Measurements from ENCODE around the gene USB1.

Gene USB1

DNA sequence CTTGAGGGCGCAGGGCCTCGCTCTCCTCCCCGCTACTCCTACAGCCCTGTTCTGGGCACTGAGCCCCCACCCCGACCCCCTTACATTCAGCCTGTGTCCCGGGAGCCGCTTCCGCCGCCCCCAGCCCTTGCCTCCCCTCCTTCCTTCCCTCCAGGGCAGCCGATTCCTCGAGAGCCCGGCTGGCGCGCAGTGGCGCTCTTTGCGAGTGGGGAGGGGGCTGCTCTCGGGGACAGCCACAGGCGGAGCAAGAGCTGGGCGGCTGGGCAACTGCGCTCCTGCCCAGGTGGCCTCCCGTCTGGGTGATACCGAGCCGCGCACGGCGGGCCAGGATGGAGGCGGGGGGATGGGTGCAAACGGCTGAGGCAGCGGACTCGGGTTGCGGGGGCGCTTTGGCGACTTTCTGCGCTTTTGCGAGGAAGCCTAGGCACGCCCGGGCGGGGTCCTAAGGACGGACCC, 25.5 kb downstream of the USB1 start:
- H3K4me3 Mint-ChIP-seq: peak overlapping the region; percentile 38
- peak; percentile 13 for DNase-seq
- H3K36me3 Mint-ChIP-seq (ENCODE audit: low read depth): no peaks in the 10 kb centered on the region
- H3K27ac Mint-ChIP-seq: no peak overlapping the region
- H3K4me1 Mint-ChIP-seq: peaks cover 8% of the 10 kb centered on the region
- peaks cover 9% of the 10 kb centered on the region for H3K27me3 Mint-ChIP-seq
- no peaks in the 10 kb centered on the region for H3K9me3 Mint-ChIP-seq
- no peak for ATAC-seq

DNA sequence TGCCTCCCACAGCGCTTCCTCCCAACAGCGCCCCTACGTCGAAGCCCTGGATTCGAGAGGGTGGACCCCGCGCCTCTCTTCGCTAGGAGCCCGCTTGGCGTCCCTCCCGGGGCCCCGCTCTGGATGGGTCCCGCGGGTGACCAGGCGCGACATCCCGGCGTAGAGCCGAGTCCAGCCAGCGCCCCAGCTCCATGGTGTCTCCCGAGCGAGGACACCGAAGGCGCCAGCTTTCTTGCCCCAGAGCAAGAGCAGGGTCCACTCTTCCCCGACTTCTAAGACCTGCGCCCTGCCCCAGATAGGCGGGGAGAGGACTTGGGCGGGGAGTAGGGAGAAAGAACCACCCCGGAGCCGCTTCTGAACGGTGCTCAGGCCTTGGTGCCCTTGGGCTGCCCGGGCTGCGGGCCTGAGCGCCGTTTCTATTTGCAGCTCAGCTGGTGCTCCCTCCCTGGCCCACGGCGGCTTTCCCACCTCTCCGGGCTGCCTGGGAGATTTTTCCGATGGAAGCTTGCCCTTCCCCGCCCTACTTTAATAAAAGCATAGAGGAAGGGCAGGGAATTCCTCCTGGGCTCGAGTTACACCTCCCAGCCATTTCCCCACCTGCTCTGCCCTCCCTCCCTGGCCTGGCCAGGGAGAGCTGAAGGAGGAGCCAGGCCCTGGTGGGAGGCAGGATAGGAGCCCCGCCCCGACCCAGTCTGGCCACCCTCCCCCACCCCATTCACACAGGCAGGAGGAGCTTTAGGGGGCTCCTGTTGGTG, 26.1 kb downstream of the USB1 start:
- Mint-ChIP-seq H3K4me1 (peaks cover 8% of the 10 kb centered on the region), H3K27ac (no peak overlapping the region)

DNA sequence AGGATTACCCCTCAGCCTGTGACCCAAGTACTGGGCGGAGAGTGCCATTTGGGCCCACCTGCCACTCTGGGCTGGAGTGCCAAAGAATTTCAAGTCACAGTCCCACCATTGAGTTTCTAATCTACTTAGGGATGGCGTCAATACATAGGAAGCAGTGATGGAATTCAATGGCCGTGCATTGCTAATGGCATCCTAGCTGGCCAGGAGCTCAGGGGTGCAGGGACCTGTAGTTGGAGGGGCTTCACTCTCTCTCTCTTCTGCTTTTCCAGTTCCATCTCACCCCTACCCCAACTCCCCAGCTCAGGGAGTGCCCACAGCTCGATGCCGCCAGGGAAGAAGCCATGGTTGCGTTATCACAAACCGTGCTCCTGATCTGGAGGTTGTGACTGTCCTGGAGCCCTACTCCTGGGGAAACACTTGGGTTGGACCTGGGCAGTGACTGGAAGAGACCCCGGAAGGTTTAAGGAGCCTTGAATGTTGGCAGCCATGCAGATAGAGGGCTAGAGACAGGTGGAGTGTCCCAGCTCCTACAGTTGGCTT, 26.8 kb downstream of the USB1 start:
- H3K4me1 Mint-ChIP-seq: peaks cover 8% of the 10 kb centered on the region
- H3K4me3 Mint-ChIP-seq: no peak overlapping the region
- peaks cover 9% of the 10 kb centered on the region for H3K27me3 Mint-ChIP-seq
- DNase-seq (no peak), ATAC-seq (no peak)
- no peaks in the 10 kb centered on the region for H3K36me3 Mint-ChIP-seq (ENCODE audit: low read depth)
- no peak overlapping the region for H3K27ac Mint-ChIP-seq
- H3K9me3 Mint-ChIP-seq: no peaks in the 10 kb centered on the region

More for the DNA sequence above, 26.1 kb downstream of the USB1 start:
- Mint-ChIP-seq H3K4me3 (no peak overlapping the region), H3K36me3 (ENCODE audit: low read depth) (no peaks in the 10 kb centered on the region), H3K27me3 (peaks cover 9% of the 10 kb centered on the region), H3K9me3 (no peaks in the 10 kb centered on the region)
- no peak for DNase-seq
- ATAC-seq: no peak

DNA sequence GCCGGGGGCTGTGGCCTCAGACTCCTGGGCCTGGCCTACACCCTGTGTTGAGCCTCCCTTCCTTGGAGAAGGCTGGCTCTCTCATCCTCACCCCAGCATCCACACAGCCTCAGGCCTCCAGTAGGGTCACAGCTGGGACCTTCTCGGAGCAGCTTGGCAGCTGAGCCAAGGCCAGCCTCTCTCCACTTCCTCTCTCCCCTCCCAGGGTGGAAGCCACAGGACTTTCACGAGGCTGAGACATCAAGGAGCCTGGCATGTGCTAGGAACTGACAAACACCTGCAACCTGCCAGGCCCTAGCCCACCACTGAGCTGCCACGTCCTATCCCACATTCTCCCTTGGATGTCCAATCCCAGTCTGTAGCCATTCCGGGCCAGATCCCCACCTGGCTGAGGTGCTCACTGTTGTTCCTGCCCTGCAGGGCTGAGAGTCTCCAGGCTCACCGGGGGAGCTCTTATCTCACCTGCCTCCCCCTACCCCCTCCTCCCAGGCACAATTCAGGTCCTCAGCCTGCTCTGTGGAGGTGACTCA, 27.4 kb downstream of the USB1 start:
- peaks cover 8% of the 10 kb centered on the region for H3K4me1 Mint-ChIP-seq
- ATAC-seq (no peak), DNase-seq (no peak)
- no peak overlapping the region for H3K27ac Mint-ChIP-seq
- H3K27me3 Mint-ChIP-seq: peaks cover 9% of the 10 kb centered on the region
- no peaks in the 10 kb centered on the region for H3K36me3 Mint-ChIP-seq (ENCODE audit: low read depth)
- H3K4me3 Mint-ChIP-seq: no peak overlapping the region
- H3K9me3 Mint-ChIP-seq: no peaks in the 10 kb centered on the region

DNA sequence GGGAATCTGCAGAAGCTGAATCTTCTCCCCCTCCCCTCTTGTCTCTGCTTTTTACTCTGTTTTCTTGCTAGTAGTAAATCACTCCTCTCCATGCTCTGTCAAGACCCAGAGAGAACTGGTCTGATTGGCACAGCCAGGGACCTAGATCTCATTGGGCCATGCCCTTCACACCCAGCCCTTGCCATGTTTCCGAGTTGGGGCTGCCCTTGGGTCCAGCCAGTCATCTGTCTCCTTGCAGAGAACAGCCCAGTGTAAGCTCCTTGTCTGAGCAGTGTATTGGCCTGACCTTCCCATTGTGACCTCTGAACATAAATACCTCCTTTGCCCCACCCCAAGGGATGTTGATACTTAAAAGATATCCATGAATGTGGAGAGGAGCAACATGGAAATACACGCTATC, 28.2 kb downstream of the USB1 start:
- peaks cover 7% of the 10 kb centered on the region for H3K4me1 Mint-ChIP-seq
- ATAC-seq: no peak
- H3K4me3 Mint-ChIP-seq: no peak overlapping the region
- H3K27me3 Mint-ChIP-seq: peaks cover 9% of the 10 kb centered on the region
- H3K36me3 Mint-ChIP-seq (ENCODE audit: low read depth): no peaks in the 10 kb centered on the region
- DNase-seq: no peak
- H3K27ac Mint-ChIP-seq: no peak overlapping the region
- no peaks in the 10 kb centered on the region for H3K9me3 Mint-ChIP-seq

DNA sequence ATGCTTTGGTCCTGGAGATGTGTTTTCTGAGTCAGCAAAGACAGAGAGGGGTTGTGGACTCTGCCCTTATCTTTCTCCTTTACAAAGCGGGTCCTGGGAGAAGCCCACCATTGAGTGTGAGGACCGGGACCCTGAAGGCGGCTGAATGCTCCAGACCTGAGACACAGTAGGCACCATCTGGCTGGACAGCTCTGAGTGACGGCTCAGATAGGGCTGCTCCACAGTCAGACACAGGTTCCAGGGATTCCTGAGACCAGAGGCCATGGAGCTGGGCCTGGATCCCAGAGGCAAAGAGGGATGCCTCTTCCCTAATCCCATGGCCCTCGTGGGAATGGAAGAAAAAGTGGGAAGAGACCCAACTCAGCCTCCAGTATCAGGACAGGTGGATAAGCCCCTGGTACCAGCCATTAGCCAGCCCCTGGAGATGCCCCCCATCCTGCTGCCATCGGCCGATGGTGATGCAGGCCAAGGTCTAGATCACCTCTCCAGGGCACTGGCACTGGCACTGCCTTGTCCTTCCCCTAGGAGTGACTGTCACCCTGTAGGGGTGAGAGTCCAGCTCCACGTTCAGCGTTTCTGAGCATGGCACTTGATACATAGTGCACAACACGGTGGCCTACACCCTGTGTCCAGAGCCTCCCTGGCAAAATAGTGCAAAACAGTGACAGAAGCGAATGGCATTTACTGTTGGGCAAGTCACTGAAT, 29.1 kb downstream of the USB1 start:
- no peak for ATAC-seq
- Mint-ChIP-seq H3K4me3 (no peak overlapping the region), H3K27me3 (peaks cover 3% of the 10 kb centered on the region), H3K36me3 (ENCODE audit: low read depth) (no peaks in the 10 kb centered on the region), H3K4me1 (no peaks in the 10 kb centered on the region), H3K27ac (no peak overlapping the region), H3K9me3 (no peaks in the 10 kb centered on the region)
- no peak for DNase-seq

DNA sequence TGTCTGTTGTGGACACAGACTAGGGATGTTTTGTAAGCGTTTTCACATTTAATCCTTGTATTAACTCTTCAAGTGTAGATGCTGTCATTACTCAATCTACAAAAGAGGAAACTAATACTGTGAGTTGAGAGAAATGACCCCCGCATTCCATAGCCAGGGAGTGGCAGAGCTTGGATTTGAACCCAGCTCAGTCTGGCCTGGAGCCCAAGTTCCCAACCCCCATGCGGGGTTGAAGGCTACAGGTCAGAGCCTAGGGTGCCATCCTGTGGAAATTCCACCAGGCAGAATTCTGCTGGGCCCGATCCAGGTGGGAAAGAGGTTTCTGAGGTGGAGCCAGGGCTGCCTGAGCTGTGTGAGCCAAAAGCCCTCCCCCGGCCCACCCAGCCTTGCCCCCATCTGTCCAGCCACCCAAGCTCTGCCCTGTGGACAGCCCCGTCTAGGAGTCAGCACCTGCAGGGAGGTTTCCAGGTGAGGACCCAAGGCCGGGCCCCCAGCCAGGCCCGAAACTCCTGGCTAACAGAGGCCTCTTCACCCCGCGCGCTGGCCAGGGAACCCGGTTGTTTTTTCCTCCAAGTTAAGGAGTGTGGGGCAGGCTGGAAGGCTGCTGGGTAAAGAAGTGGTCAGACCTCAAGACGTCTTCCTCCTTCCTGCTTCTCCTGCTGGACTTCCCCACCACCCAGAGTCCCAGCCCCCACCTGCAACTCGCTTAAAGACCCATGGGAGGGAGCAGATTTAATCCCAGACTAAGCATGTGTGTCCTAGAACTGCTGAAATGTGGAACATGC, 30.0 kb downstream of the USB1 start:
- ATAC-seq (no peak), DNase-seq (no peak)
- Mint-ChIP-seq H3K27me3 (peaks cover 3% of the 10 kb centered on the region), H3K27ac (no peak overlapping the region), H3K9me3 (no peaks in the 10 kb centered on the region), H3K4me3 (no peak overlapping the region), H3K36me3 (ENCODE audit: low read depth) (no peaks in the 10 kb centered on the region), H3K4me1 (no peaks in the 10 kb centered on the region)

DNA sequence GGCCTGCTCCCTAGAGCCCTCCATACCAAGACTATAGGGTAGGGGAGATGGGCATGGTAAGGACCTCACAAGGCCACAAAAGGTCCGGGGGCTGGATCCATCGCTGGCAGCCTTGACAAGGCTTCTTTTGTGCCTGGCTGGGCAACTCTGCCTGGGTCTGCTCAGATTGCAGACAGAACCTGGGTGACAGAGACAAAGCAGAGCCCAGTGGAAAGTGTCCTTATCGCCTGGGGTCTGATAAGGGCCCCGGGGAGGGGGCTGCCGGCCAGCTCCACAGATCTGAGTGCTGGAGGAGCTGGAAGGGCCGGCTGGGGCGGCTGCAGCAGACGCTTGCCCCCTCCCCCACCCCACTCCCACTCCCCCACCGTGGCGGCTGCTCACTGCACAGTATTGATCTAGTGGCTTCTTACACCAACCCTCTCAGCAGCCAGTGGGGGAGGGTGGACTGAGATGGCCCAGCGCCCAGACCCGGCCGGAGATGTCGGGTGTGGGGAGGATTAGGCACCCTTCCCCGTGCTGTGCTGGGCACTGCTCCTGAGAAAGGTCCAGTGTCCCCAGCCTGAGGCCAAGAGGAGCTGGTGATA, 31.6 kb downstream of the USB1 start:
- Mint-ChIP-seq H3K4me1 (no peaks in the 10 kb centered on the region), H3K27ac (no peak overlapping the region), H3K4me3 (no peak overlapping the region), H3K9me3 (no peaks in the 10 kb centered on the region), H3K27me3 (peaks cover 3% of the 10 kb centered on the region), H3K36me3 (ENCODE audit: low read depth) (no peaks in the 10 kb centered on the region)
- no peak for ATAC-seq
- no peak for DNase-seq

DNA sequence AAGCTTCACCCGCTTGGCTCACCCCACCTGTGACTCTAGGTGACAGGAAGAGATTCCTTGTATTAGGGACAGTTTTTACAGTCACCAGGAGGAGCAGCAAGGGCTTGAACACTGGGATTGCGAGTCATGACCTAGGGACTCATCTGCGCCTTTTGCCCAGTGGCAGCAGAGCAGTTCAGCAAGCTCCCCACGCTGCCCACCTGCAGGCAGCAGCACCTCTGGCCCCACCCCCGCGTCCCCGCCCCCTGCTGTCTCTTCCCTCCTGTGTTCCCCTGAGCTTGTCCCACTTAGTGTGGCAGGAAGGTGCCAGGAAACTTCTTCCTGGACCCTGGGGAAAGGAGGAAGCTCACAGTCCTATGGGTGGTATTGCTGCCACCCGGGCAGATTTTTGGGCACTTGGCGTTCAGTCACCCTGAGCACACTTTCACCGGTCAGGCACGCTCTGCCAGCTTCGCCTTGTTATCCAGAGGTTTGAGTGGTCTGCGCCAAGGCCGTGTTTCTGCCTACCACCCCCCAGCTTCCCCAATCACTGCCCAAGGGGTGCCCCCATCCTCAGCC, 33.0 kb downstream of the USB1 start:
- Mint-ChIP-seq H3K36me3 (ENCODE audit: low read depth) (no peaks in the 10 kb centered on the region), H3K27ac (no peak overlapping the region), H3K4me1 (no peaks in the 10 kb centered on the region), H3K9me3 (no peaks in the 10 kb centered on the region), H3K27me3 (peaks cover 3% of the 10 kb centered on the region), H3K4me3 (no peak overlapping the region)
- DNase-seq (no peak), ATAC-seq (no peak)

DNA sequence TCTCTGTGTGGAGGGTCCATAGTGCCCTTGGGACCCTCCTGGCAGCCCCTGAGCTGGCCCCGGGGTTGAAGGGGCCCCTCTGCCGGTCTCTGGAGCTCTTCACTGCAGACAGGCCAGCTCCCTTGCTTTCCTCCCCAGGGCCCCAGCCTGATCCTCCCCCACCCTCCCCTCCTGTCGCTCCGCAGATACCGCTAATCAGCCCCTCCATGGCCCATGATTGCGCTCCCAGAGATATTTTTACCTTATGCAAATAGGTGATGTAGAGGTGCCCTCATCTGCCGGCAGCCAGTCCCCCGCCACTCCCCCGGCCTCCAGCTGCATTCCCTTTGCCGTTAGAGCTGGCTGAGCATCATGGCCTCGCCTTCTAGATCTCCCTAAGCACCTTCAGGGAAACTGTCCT, 33.6 kb downstream of the USB1 start:
- H3K9me3 Mint-ChIP-seq: no peaks in the 10 kb centered on the region
- H3K27ac Mint-ChIP-seq: no peak overlapping the region
- H3K36me3 Mint-ChIP-seq (ENCODE audit: low read depth): no peaks in the 10 kb centered on the region
- H3K4me1 Mint-ChIP-seq: no peaks in the 10 kb centered on the region
- DNase-seq (no peak), ATAC-seq (no peak)
- H3K4me3 Mint-ChIP-seq: no peak overlapping the region
- H3K27me3 Mint-ChIP-seq: no peaks in the 10 kb centered on the region

DNA sequence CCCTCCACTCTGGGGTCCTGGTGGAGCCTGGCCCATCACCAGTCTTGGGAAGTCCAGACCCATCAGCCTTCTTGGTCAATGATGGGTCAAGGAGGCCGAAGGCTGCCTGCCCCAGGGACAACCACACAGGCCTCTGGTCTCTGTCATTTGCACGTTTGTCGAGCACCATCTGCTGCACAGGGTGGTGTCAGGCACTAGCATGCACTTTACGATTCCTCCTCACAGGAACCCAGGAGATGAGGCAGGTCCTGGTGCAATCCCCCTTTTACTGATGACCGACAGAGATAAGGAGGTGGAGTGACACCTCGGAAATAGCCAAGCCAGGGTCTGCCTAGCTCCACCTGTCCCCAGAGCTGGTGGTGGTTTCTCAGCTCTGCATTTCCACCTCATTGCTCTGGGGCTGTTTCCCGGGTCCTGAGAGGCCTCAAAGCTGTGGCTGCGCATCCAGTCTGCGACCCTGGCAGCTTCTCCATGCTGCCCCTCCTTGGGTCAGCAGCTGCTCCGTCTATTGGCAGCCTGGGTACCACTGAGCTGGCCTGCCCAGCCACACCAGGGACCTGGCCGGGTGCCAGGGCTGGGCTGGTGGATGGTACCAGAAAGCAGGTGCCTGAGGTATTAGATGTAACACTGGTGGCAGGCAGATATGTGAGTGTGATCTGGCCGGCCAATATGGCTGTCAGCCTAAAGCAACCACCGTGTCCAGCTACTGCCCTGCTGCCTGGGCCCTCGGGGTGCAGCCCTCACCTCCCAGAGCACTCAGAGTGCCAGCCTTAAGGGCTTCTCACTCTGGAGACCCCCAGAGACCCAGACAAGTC, 34.4 kb downstream of the USB1 start:
- DNase-seq (no peak), ATAC-seq (no peak)
- H3K4me1 Mint-ChIP-seq: no peaks in the 10 kb centered on the region
- H3K36me3 Mint-ChIP-seq (ENCODE audit: low read depth): no peaks in the 10 kb centered on the region
- H3K9me3 Mint-ChIP-seq: no peaks in the 10 kb centered on the region
- H3K27me3 Mint-ChIP-seq: no peaks in the 10 kb centered on the region
- H3K27ac Mint-ChIP-seq: no peak overlapping the region
- no peak overlapping the region for H3K4me3 Mint-ChIP-seq

DNA sequence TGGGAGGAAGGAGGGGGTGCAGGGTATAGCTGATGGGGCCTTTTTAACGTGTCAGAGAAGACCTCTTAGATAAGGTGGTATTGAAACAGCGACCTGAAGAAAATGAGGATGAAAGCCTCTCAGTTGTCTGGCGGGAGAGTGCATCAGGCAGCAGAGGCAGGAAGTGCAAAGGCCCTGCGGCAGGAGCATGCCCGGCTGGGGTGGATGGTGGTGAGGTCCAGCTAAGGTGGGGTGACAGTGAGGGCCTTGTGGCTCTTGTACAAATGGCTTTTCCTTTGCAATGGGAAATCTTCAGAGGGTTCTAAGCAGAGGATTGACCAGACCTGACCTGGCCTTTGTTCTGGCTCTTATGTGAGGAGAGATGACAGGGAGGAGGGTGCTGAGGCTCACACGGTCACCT, 35.7 kb downstream of the USB1 start:
- DNase-seq (no peak), ATAC-seq (no peak)
- Mint-ChIP-seq H3K27me3 (no peaks in the 10 kb centered on the region), H3K27ac (no peak overlapping the region), H3K36me3 (ENCODE audit: low read depth) (no peaks in the 10 kb centered on the region), H3K9me3 (no peaks in the 10 kb centered on the region), H3K4me3 (no peak overlapping the region), H3K4me1 (no peaks in the 10 kb centered on the region)

DNA sequence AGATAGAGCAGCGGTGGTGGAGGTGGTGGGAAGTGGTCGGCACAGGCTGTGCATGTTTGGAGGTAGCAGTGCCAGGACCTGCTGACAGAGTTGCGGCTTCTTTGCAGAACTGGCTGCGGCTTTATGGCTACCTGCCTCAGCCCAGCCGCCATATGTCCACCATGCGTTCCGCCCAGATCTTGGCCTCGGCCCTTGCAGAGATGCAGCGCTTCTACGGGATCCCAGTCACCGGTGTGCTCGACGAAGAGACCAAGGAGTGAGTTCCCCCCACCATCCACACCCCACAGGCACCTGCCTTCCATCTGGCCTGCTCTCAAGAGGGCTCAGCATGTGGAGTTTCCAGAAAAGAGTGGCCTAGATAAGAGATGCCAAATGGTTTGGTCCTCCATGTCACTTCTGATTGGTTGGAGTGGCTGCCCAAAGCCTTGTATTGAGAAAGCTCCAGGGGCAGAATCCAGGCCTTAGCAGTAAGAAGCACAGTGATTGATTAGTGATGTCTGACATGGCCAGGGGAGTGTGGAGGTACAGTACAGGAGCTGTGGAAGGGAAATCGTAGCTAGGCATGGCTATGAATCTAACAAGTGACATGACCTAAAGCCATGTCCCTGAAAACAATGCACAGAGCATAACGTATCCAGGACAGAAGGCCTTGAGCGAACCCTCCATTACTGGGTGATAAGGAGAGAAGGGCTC, 36.3 kb downstream of the USB1 start:
- Mint-ChIP-seq H3K27me3 (no peaks in the 10 kb centered on the region), H3K4me3 (no peak overlapping the region), H3K36me3 (ENCODE audit: low read depth) (no peaks in the 10 kb centered on the region), H3K27ac (no peak overlapping the region), H3K4me1 (no peaks in the 10 kb centered on the region), H3K9me3 (no peaks in the 10 kb centered on the region)
- DNase-seq (no peak), ATAC-seq (no peak)
